IPS DF 19.7 (cell line): ENCODE measurements around the gene PARP15.
A peak's percentile ranks its signal among the peaks of the same experiment; 100 is the strongest.

Source experiments
- DNase-seq: peaks from one replicate; pipeline ENCODE4 v3.0.0-alpha.2; 2013; ENCODE audit warnings: low read depth, low spot score

Gene PARP15

DNA sequence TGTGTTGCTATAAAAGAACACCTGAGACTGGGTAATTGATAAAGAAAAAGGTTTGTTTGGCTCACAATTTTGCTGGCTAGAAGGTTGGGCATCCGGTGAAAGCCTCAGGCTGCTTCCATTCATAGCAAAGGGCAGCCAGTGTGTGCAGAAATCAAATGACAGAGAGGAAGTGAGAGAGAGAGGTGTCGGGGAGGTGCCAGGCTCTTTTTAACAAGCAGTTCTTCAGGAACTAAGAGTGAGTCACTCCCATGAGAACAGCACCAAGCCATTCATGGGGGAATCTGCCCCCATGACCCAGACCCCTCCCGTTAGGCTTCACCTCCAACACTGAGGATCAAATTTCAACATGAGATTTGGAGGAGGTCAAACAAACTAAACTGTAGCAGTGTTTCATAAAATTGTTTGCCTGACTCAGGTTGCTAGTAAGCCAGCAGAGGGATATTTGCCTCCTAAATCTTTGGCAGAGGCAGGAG is 4.5 kb upstream of the PARP15 start:
- DNase-seq, result peak; percentile 52

- DNase-seq, result no peak
Measured at GRCh38 chr3:122576174-122576940, 1.1 kb upstream of the PARP15 start.

DNA sequence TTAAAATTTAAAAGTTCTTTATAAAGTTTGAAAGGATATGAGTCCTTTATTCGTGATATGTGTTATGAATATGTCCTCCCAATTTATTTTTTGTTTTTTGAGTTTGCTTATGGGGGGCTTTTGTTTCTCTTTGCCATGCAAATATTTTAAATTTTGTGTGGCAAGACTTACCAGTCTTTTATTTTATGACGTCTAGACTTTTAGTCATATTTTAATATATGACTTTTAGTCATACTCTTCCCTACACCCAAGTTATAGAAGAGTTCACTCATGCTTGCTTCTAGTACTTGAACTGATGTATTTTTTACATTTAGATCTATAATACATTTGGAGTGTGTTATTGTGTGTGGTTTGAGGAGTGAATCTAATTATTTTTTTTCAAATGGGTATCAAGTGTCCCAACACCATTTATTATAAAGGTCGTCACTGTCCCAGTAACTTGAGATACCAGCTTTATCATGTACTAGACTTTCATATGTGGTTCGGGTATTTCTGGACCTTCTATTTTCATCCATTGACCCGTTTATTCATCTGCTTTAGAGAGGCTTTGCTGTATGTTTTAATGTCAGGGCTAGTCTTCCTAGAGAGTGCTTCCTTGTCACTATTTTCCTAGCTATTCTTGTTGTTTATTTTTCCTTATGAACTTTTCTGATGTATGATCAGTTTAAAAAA is 755 bp downstream of the PARP15 start:
- no peak for DNase-seq

GRCh38 chr3:122580470-122580869 is 3.0 kb downstream of the PARP15 start:
- DNase-seq, result no peak

- no peak for DNase-seq
Measured at GRCh38 chr3:122581622-122582021, 4.2 kb downstream of the PARP15 start.

- DNase-seq, result no peak
Measured at GRCh38 chr3:122582390-122582789, 4.9 kb downstream of the PARP15 start.

DNA sequence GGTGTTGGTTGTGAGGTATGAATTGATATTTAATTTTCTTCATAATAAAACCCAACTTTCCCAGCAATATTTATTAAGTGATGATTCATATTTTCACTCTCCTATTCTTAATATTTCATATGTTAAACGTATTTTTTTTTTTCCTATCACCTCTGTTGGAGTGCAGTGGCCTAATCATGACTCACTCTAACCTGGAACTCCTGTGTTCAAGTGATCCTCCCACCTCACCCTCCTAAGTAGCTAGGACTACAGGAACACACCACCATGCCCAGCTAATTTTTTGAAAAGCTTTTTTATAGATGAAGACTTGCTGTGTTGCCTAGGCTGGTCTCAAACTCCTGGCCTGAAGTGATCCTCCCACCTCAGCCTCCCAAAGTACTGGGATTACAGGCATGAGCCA is 8.6 kb downstream of the PARP15 start:
- no peak for DNase-seq

GRCh38 chr3:122586773-122587485 is 9.5 kb downstream of the PARP15 start:
- no peak for DNase-seq

- no peak for DNase-seq
Measured at GRCh38 chr3:122587572-122587971, 10.1 kb downstream of the PARP15 start.

DNA sequence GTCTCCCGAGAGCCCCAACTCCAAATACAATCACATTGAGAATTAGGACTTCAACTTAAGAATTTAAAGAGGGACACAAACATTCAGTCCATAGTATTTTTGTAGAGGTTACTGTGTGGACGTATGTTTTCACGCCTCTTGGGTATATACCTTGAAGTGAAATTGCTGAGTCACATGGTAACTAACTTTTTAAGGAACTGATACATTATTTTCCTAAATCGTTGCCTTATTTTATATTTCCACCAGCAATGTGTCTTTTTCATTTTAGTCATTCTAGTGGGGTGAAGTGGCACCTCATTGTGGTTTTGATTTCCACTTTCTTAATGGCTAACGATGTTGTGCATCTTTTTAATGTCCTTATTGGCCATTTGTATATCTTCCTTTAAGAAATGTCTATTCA is 11.8 kb downstream of the PARP15 start:
- DNase-seq, result no peak

- no peak for DNase-seq
Measured at GRCh38 chr3:122590610-122591009, 13.2 kb downstream of the PARP15 start.

DNA sequence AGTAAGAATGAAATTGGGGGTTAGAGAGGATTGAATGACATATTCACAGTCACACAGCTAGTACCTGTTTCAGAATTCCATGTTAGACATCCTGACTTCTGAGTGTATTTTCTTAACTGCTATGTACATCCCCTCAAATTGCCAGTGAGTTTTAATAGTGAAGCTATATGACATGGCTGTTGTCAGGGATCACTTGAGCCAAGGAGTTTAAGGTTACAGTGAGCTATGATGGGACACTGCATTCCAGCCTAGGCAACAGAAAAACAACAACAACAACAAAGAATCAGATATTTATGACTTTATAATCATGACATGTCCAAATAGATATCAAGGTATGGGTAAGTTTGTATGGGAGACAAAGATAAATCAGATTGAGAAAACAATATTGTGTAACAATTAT is 16.6 kb downstream of the PARP15 start:
- DNase-seq, result no peak

DNA sequence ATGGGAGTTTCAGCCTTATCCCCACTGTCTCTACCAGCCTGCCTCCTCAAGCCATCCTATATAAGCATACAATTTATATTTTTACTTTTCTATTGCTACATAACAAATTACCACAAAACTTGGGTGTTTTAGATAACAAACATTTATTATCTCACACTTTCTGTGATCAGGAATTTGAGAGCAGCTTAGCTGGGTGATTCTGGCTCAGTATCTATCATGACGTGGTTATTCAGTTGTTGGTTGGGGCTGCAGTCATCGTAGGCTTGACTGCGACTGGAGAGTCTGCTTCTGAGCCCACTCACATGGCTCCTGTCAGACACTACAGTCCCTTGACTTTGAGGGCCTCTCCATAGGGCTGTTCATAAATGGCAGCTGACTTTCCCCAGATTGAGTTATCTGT is 20.7 kb downstream of the PARP15 start:
- no peak for DNase-seq

GRCh38 chr3:122598556-122598955 is 21.1 kb downstream of the PARP15 start:
- DNase-seq, result no peak

GRCh38 chr3:122602011-122602710 is 24.7 kb downstream of the PARP15 start:
- DNase-seq, result no peak

- peak; percentile 7 for DNase-seq
Measured at GRCh38 chr3:122603056-122603455, 25.6 kb downstream of the PARP15 start.

GRCh38 chr3:122606330-122606729 is 28.9 kb downstream of the PARP15 start:
- DNase-seq, result no peak

GRCh38 chr3:122608916-122609315 is 31.5 kb downstream of the PARP15 start:
- no peak for DNase-seq

DNA sequence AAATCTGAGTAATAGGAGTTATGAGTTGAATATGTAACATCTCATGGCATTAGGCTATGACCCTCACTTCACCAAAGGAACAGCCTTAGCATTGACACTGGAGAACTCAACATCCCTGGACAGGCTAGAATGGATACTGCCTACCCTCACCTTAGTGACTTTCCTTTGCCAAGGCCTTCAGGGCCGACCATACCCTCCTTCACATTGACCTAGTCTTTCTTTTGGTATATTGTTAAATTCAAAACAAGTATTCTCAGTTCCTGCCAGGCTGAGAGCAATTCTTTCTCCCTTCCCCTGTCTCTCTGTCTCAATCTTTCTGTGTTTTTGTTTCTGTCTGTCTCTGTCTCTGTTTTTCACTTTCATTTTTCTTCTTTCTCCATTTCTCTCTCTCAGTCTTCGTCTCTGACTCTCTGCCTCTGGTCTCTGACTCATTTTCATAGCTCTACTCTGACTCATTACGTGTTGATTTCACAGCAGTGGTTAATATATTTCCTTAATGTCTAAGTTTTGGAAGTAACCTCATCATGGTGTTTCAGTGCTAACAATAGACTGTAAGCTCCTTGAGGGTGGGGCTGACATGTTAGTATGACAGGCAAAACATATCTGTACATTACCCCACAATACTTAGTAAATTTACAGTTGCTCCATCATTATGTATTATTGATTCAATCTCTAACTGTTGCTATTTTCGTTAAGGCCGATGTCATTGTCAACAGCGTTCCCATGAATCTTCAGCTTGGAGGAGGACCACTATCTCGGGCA is 32.5 kb downstream of the PARP15 start:
- no peak for DNase-seq

DNA sequence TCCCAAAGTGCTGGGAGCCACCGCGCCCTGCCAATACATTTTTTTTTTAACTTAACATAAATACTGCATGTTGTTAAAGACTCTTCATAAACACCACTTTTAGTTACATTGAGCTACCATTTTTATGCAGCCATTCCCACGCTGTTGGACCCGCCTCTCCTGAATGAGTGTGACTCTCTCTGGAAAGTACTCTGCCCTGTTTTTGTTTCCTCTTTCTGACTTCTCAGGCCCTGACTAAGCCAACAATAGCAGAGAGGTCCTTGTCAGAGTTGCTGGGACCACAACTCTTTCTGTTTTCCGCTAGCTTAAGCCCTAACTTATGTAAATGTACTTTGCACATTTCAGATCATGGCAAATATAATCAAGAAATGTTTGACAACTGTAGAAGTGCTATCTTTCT is 35.2 kb downstream of the PARP15 start:
- no peak for DNase-seq

GRCh38 chr3:122615303-122615702 is 37.9 kb downstream of the PARP15 start:
- DNase-seq, result no peak
